Measurements from ENCODE around the gene CLCN5.

Gene CLCN5

GRCh38 chrX:50097071-50097470 lies 174.7 kb downstream of the CLCN5 start:
- no peak for DNase-seq

DNA sequence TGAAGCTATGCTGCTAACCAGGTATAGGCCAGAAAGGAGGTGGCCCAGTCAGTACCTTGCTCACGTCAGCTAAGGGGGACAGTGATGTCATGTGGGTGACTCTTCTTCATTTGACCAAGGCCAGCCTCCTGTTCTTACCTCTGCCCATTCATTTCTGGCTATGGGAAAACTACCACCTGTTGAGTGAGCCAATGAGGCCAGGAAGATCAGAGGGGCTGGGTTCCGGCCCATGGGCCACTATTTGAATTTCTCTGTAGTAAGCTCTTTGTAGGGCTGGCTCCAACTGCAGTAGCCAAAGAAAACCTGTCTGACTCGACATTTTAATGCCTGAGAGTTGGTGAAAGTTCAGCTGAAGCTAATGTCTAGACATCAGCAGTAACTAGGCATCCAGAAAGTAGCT lies 175.8 kb downstream of the CLCN5 start:
- no peak for DNase-seq

DNA sequence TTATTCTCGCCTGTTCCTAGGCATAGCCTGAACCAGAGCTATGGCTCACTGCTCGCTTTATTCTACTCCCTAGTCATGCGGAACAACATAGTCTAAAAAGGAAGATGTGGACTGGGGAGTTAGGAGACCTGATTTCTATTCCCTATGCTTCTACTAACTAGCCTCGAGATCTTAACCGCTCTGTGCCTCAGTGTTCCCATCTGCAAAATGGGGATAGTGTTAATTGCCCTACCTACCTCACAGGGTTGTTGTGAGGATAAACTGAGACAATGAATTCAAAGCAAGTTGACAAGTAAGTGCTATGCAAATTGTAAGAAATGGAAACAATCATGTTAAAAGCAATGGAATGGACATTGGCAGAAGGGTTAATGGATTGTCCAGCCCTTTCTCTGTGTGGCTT lies 176.4 kb downstream of the CLCN5 start:
- DNase-seq = no peak

GRCh38 chrX:50099331-50099730 lies 176.9 kb downstream of the CLCN5 start:
- DNase-seq = no peak

DNA sequence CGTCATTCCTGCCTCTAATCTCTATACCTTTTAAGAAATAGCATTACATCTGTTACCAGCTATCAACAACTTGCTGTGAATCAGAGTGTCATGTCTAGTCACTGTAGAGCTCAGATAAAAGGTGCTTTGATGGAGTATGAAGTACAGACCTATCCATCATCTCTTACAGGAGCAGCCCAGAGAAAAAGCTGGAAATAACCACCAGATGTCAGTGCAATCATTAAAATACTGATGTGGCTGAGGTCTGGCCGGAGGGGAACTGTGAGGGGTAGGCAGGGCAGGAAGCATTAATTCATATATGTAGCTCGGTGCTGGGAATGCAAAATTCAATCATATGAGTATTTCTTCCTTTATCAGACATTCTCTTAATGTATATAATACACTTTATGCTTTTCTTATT lies 177.8 kb downstream of the CLCN5 start:
- no peak for DNase-seq

- no peak for DNase-seq
Measured at GRCh38 chrX:50103176-50103575, 180.8 kb downstream of the CLCN5 start.

GRCh38 chrX:50103866-50104566 lies 181.6 kb downstream of the CLCN5 start:
- no peak for DNase-seq

DNA sequence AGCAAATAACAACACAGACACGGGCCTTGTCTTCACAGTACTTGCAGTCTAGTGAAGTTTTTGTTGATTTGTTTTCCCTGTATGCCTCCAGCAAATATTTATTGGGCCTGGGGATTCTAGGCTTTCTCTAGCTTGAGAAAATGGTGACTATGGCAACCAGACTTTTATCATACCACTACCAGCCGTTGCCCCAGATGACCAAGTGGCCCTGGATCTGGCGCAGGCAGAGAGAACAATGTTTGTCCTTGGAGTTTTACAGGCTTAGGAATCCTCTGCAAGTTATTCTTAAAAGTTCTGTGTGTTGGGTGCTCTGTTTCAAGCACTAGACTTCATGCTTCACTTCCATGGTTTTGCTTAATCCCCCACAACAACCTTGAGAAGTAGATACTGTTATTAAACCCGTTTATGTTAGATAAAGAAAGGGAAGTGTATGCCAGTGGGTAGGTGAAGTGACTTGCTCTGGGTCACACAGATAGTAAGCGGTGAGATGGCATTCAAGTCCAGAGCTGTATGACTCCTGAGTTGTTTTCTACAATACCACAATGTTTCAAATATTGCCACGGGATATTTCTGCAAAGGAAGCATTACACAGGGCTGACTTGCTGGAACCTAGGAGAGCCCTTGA lies 183.8 kb downstream of the CLCN5 start:
- DNase-seq = no peak

DNA sequence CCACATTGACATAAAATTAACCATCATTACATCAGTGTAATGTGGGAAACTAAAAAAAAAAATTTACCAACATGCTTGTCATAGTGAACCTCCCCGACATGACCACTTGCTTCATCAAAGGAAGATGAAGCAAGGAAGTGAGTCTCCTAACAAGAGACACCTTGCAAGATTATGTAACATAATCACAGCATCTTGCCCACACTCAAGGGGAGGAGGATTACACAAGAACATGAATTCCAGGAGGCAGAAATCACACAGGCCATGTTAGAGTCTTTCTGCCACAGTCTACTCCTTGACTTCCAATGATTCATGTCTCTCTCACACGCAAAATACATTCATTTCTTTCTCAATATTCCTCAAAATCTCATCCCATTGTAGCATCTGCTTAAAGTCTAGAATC lies 185.1 kb downstream of the CLCN5 start:
- DNase-seq = no peak

DNA sequence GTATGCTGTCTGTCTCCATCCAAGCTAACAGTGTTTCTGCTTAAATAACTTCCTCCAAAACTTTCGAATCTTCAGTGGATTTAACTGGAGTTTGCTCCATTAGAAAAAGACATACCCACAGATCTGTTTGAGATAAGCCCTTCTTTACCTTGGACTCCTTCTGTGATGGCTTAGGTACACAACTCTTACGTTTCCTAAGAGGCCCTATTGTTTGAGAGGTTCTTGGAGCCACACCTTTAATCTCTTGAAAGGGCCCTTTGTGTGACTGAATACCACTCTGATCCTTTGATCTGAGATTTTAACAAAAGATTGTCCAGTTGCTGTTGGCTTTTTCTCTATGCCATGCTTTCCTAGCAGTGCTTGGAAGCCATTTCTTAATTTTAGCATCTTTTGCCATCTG lies 185.9 kb downstream of the CLCN5 start:
- DNase-seq = no peak

DNA sequence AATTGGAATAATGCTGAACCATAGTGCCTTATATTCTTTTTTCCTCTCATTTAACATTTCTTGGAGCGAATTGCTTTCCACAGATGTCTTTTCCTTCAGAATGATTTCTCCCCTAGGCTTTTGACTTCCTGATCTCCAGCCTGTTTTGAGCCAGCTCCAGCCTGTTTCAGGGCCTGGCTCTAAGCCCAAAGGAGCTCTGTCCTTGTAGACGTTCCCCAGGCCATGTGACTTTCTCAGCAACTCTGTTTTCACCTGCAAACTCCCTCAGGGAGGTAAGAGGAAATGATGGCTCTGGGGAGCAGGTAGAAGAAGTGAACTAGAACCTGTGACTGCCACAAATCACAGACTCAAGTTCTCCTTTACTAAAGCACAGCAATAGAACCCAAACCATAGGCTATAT lies 189.3 kb downstream of the CLCN5 start:
- DNase-seq = no peak

- no peak for DNase-seq
Measured at GRCh38 chrX:50114113-50114512, 191.7 kb downstream of the CLCN5 start.

GRCh38 chrX:50115973-50116372 lies 193.6 kb downstream of the CLCN5 start:
- DNase-seq = no peak

DNA sequence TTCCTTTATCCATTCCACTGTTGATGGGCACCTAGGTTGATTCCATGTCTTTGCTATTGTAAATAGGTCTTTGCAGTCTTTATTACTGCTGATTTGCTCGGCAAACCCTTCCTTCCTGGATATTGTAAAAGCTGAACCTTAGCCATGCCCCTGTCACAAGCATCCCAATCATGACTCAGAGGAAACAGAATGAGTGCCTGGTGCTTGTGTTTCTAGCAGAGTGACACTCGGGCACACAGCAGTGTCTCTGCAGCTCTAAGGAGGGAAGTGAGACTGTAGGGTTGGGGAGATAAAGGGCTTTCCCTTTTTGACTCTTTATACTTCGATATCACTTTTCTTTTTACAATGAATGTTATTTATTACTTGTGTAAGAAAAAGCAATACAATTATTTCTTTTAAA lies 195.1 kb downstream of the CLCN5 start:
- DNase-seq = no peak

DNA sequence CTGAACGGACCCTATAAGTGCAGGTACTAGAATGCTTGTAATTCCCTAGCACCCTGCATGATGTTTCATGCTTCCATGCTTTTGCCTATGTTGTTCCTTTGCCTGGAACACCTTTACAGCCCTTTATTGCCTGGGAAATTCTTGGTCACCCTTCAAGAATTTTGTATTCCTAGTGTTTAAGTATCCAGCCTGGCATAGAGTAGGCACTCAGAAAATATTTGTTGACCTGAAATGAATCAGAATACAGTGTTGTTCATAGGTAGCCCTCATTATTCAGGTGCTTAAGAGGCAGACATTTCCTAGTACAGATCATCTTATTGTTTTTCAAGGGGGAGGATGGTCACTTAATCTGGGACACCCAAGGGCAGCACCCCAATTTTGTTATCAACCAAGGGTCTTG lies 203.1 kb downstream of the CLCN5 start:
- no peak for DNase-seq

GRCh38 chrX:50147972-50148371 lies 225.6 kb downstream of the CLCN5 start:
- DNase-seq = no peak
